Fibroblast of the aortic adventitia (primary cell): ENCODE results near the gene MYH4. TPM values are rescaled to one million over a fixed set of nuclear protein-coding genes. Genes with fewer than 3 reads are reported as not detected.

Experiments
- DNase-seq: peaks from one replicate; pipeline ENCODE4 v3.0.0-alpha.2; 2010; ENCODE audit warnings: low read depth
- H3K4me3 ChIP-seq: 2 replicates; pipeline ENCODE4 v1.5.1; 2011; ENCODE audit warnings: low read depth, mild to moderate bottlenecking, control low read depth, low read length, moderate library complexity
- CTCF ChIP-seq: IDR thresholded peaks from 2 replicates; pipeline ENCODE4 v1.5.1; 2011; ENCODE audit warnings: mild to moderate bottlenecking, low read length, control low read depth, inconsistent platforms; ENCODE audit not compliant: insufficient read depth
- total RNA-seq: library from RNA; depleted of rRNA; stranded (reverse); fragments of >200 nt; gene quantifications from 2 replicates; pipeline ENCODE4 v1.2.3, GENCODE V29; 2012; ENCODE audit warnings: low replicate concordance

Gene MYH4
- total RNA-seq, 1 donor, result not detected

GRCh38 chr17:10429421-10430045, 39.8 kb downstream of the MYH4 start:
- no peak overlapping the region for H3K4me3 ChIP-seq
- DNase-seq, result peak; percentile 17
- no peak for TF ChIP-seq CTCF

- DNase-seq, result no peak
- no peak for TF ChIP-seq CTCF
- H3K4me3 ChIP-seq, result no peak overlapping the region
Measured at GRCh38 chr17:10428781-10429180, 40.6 kb downstream of the MYH4 start.

GRCh38 chr17:10421900-10422542, 47.3 kb downstream of the MYH4 start, which contains the start of gene MYH8:
Gene MYH8, minus strand, starts transcription at chr17:10421950. Its CDS starts 1,723 bp downstream, at chr17:10420227.
- TF ChIP-seq CTCF, result no peak
- no peak for DNase-seq
- H3K4me3 ChIP-seq, result no peak within 1 kb of the TSS

GRCh38 chr17:10421211-10421610, 48.1 kb downstream of the MYH4 start:
- no peak overlapping the region for H3K4me3 ChIP-seq
- no peak for TF ChIP-seq CTCF
- DNase-seq, result no peak

- H3K4me3 ChIP-seq, result no peak overlapping the region
- no peak for TF ChIP-seq CTCF
- no peak for DNase-seq
Measured at GRCh38 chr17:10420811-10421210, 48.5 kb downstream of the MYH4 start.

GRCh38 chr17:10417431-10417830, 51.9 kb downstream of the MYH4 start:
- H3K4me3 ChIP-seq, result no peak overlapping the region
- no peak for TF ChIP-seq CTCF
- no peak for DNase-seq

GRCh38 chr17:10415161-10415560, 54.2 kb downstream of the MYH4 start:
- no peak for TF ChIP-seq CTCF
- no peak for DNase-seq

More at GRCh38 chr17:10415161-10415560, 54.2 kb downstream of the MYH4 start:
- H3K4me3 ChIP-seq, result no peak overlapping the region
